ENCODE data around the gene PPP1R13B.
"Not testable (repeated sequence)": the region's sequence is repeated elsewhere in the genome, so short reads cannot be mapped to it uniquely, and the experiment has no call there.

The PPP1R13B gene

DNA sequence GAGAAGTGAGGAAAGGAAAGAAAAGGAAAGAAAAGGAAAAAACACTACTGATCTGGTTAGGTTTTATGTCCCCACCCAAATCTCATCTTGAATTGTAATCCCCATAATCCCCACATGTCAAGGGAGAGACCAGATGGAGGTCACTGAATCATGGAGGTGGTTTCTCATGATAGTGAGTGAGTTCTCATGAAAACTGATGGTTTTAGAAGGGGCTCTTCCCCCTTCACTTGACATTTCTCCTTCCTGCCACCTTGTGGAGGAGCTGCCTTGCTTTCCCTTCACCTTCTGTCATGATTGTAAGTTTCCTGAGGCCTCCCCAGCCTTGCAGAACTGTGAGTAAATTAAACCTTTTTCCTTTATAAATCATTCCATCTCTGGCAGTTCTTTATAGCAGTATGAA lies 54.2 kb downstream of the PPP1R13B start:
- H3K27ac ChIP-seq (ENCODE audit: low read depth, low read length, poor library complexity, severe bottlenecking); H3F3A ChIP-seq (ENCODE audit: insufficient read depth, low read length); H3K4me3 ChIP-seq (ENCODE audit: low read depth, low read length, poor library complexity, severe bottlenecking); H4K20me1 ChIP-seq (ENCODE audit: insufficient read depth, low read length); H3K79me2 ChIP-seq (ENCODE audit: insufficient read depth, low read length); H3K36me3 ChIP-seq (ENCODE audit: insufficient read depth, low read length); H3K4me1 ChIP-seq (ENCODE audit: insufficient read depth, low read length, severe bottlenecking); H3K9me3 ChIP-seq (ENCODE audit: low read length); H2AFZ ChIP-seq (ENCODE audit: low read length); H3K4me2 ChIP-seq (ENCODE audit: low read length); H3K9ac ChIP-seq (ENCODE audit: low read length); H3K27me3 ChIP-seq (ENCODE audit: insufficient read depth, low read length); H3K9me2 ChIP-seq (ENCODE audit: low read depth, low read length): not testable (repeated sequence)
- TF ChIP-seq, protein P1, sequence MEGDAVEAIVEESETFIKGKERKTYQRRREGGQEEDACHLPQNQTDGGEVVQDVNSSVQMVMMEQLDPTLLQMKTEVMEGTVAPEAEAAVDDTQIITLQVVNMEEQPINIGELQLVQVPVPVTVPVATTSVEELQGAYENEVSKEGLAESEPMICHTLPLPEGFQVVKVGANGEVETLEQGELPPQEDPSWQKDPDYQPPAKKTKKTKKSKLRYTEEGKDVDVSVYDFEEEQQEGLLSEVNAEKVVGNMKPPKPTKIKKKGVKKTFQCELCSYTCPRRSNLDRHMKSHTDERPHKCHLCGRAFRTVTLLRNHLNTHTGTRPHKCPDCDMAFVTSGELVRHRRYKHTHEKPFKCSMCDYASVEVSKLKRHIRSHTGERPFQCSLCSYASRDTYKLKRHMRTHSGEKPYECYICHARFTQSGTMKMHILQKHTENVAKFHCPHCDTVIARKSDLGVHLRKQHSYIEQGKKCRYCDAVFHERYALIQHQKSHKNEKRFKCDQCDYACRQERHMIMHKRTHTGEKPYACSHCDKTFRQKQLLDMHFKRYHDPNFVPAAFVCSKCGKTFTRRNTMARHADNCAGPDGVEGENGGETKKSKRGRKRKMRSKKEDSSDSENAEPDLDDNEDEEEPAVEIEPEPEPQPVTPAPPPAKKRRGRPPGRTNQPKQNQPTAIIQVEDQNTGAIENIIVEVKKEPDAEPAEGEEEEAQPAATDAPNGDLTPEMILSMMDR (IDR thresholded peaks at IDR 0.05; ENCODE audit: low read length): peak; percentile 57

DNA sequence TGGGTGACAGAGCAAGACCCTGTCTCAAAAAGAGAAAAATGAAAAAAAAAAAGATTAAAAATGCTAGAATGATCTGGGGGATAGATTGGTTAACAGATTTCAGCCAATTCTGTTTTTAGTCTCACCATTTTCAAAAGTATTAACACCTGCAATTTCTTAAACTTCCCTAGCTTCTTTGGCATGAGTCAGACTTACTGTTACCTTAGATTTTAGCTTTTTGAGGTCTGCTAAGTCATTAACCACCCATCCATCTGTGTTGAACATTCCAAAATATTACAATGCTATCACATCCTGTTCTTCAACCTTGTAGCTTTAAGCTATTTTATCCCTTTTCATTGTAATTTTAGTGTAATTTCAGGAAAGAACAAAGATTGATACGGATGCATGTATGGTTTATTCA lies 59.3 kb downstream of the PPP1R13B start:
- no peaks in the 10 kb centered on the region for H3K9me3 ChIP-seq (ENCODE audit: low read length)
- H3K9ac ChIP-seq (ENCODE audit: low read length): no peak overlapping the region
- no peak overlapping the region for H3K4me2 ChIP-seq (ENCODE audit: low read length)
- H4K20me1 ChIP-seq (ENCODE audit: insufficient read depth, low read length): no peaks in the 10 kb centered on the region
- no peak overlapping the region for H2AFZ ChIP-seq (ENCODE audit: low read length)
- H3K4me1 ChIP-seq (ENCODE audit: insufficient read depth, low read length, severe bottlenecking): no peaks in the 10 kb centered on the region
- H3K36me3 ChIP-seq (ENCODE audit: insufficient read depth, low read length): peaks cover 7% of the 10 kb centered on the region; the same call in 1 of the 2 replicates
- no peaks in the 10 kb centered on the region for H3K9me2 ChIP-seq (ENCODE audit: low read depth, low read length)
- H3K27ac ChIP-seq (ENCODE audit: low read depth, low read length, poor library complexity, severe bottlenecking): no peak overlapping the region
- no peaks in the 10 kb centered on the region for H3K79me2 ChIP-seq (ENCODE audit: insufficient read depth, low read length)
- TF ChIP-seq EZH2 (IDR thresholded peaks at IDR 0.05; ENCODE audit: borderline replicate concordance, low read length): no peak
- TF ChIP-seq, protein P1 (IDR thresholded peaks at IDR 0.05; ENCODE audit: low read length): no peak
- H3K4me3 ChIP-seq (ENCODE audit: low read depth, low read length, poor library complexity, severe bottlenecking): no peak overlapping the region
- H3K27me3 ChIP-seq (ENCODE audit: insufficient read depth, low read length): no peaks in the 10 kb centered on the region
- peaks cover 3% of the 10 kb centered on the region; the same call in 1 of the 2 replicates for H3F3A ChIP-seq (ENCODE audit: insufficient read depth, low read length)

DNA sequence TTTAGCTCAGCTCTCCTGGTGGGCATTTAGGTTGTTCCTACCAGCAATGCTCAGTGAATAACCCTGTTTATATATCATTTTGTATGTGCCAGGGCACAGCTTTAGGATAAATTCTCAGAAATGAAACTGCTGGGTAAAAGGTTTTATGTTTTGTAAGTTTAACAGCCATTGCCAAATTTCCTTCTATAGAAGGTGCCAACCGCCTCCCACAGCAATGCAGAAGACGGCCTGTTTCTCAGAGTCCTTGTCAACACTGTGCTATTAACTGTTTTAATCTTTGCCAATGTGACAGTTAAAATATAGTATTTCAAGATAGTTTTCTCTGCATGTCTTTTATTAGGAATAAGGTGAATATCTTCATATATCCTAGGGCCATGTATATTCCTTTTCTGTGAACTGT lies 65.0 kb downstream of the PPP1R13B start:
- Histone ChIP-seq H3K9ac (ENCODE audit: low read length) (no peak overlapping the region), H2AFZ (ENCODE audit: low read length) (no peak overlapping the region), H3K9me3 (ENCODE audit: low read length) (no peaks in the 10 kb centered on the region), H3K4me3 (ENCODE audit: low read depth, low read length, poor library complexity, severe bottlenecking) (no peak overlapping the region), H3K27ac (ENCODE audit: low read depth, low read length, poor library complexity, severe bottlenecking) (no peak overlapping the region), H3K79me2 (ENCODE audit: insufficient read depth, low read length) (no peaks in the 10 kb centered on the region), H3K4me1 (ENCODE audit: insufficient read depth, low read length, severe bottlenecking) (no peaks in the 10 kb centered on the region), H3K9me2 (ENCODE audit: low read depth, low read length) (no peaks in the 10 kb centered on the region), H3F3A (ENCODE audit: insufficient read depth, low read length) (peaks cover 3% of the 10 kb centered on the region; the same call in 1 of the 2 replicates), H4K20me1 (ENCODE audit: insufficient read depth, low read length) (no peaks in the 10 kb centered on the region), H3K27me3 (ENCODE audit: insufficient read depth, low read length) (no peaks in the 10 kb centered on the region), H3K4me2 (ENCODE audit: low read length) (no peak overlapping the region), H3K36me3 (ENCODE audit: insufficient read depth, low read length) (peaks cover 7% of the 10 kb centered on the region; the same call in 1 of the 2 replicates)
- TF ChIP-seq, protein P1 (IDR thresholded peaks at IDR 0.05; ENCODE audit: low read length): no peak
- TF ChIP-seq EZH2 (IDR thresholded peaks at IDR 0.05; ENCODE audit: borderline replicate concordance, low read length): no peak

DNA sequence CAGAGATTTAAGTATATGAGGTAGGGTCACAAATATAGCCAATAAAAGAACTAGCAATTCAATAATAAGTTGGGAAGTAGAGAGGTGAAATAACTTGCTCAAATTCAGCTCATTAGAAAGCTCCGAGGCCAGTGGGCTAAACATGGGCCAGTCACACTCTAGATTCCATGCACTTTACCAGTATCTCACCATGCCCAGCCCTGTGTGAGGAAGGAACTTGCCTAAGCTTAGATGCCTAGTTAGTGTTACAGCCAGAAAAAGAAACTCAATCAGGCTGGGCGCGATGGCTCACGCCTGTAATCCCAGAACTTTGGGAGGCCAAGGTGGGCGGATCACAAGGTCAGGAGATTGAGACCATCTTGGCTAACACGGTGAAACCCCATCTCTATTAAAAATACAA lies 71.1 kb downstream of the PPP1R13B start:
- not testable (repeated sequence) for H3K4me1 ChIP-seq (ENCODE audit: insufficient read depth, low read length, severe bottlenecking); H3K9ac ChIP-seq (ENCODE audit: low read length); H3K27ac ChIP-seq (ENCODE audit: low read depth, low read length, poor library complexity, severe bottlenecking); H4K20me1 ChIP-seq (ENCODE audit: insufficient read depth, low read length); H3F3A ChIP-seq (ENCODE audit: insufficient read depth, low read length); H3K9me3 ChIP-seq (ENCODE audit: low read length); H3K27me3 ChIP-seq (ENCODE audit: insufficient read depth, low read length); H3K79me2 ChIP-seq (ENCODE audit: insufficient read depth, low read length); H2AFZ ChIP-seq (ENCODE audit: low read length); H3K4me2 ChIP-seq (ENCODE audit: low read length); H3K9me2 ChIP-seq (ENCODE audit: low read depth, low read length); H3K4me3 ChIP-seq (ENCODE audit: low read depth, low read length, poor library complexity, severe bottlenecking)
- peaks cover 11% of the 10 kb centered on the region; the same call in 1 of the 2 replicates for H3K36me3 ChIP-seq (ENCODE audit: insufficient read depth, low read length)
